Esophagus (tissue), 2 donors: ENCODE data around the gene CCDC97. TPM values are rescaled to one million over a fixed set of nuclear protein-coding genes. Genes with fewer than 3 reads are reported as not detected.
"Not testable (repeated sequence)": the region's sequence is repeated elsewhere in the genome, so short reads cannot be mapped to it uniquely, and the experiment has no call there.

Experiments used
- H3K27ac ChIP-seq, 2 donors: one replicate each; pipeline ENCODE4 v1.5.1; 2013; ENCODE audit warnings: low read depth in 2 of 2, mild to moderate bottlenecking in 2 of 2, inconsistent platforms in 1 of 2, low read length in 1 of 2, moderate library complexity in 1 of 2
- H3K27me3 ChIP-seq, 2 donors: one replicate each; pipeline ENCODE4 v1.6.1; 2013; ENCODE audit warnings: low read length in 2 of 2, control low read depth in 1 of 2, mild to moderate bottlenecking in 1 of 2; ENCODE audit not compliant: insufficient read depth in 2 of 2, control insufficient read depth in 1 of 2
- H3K36me3 ChIP-seq, 2 donors: one replicate each; pipeline ENCODE4 v1.6.1; 2013; ENCODE audit warnings: low read length in 1 of 2; ENCODE audit not compliant: control insufficient read depth in 2 of 2, insufficient read depth in 2 of 2
- H3K4me1 ChIP-seq, 2 donors: one replicate each; pipeline ENCODE4 v1.6.1; 2013; ENCODE audit warnings: low read length in 1 of 2; ENCODE audit not compliant: control insufficient read depth in 2 of 2, insufficient read depth in 2 of 2
- H3K4me3 ChIP-seq, 2 donors: one replicate each; pipeline ENCODE4 v1.5.1; 2013; ENCODE audit warnings: low read length in 2 of 2, mild to moderate bottlenecking in 2 of 2, low read depth in 1 of 2, moderate library complexity in 1 of 2
- H3K9me3 ChIP-seq, 2 donors: one replicate each; pipeline ENCODE4 v1.6.1; 2013; ENCODE audit warnings: mild to moderate bottlenecking in 2 of 2, low read depth in 1 of 2, low read length in 1 of 2, moderate library complexity in 1 of 2; ENCODE audit not compliant: control insufficient read depth in 2 of 2, insufficient read depth in 1 of 2
- WGBS, 2 donors: extraction: QIAGEN DNeasy Blood & Tissue Kit; methylation state at CpG; one replicate each; pipeline ENCODE4 v1.1.7; 2013; 5-methylcytosine and 5-hydroxymethylcytosine counted together
- polyA plus RNA-seq, 2 donors: library from polyadenylated mRNA; stranded (reverse); fragments of 200-250 nt; gene quantifications; one replicate each; pipeline ENCODE4 v1.2.3, GENCODE V29; 2013
- donor health status: healthy with polysubstance abuse.
- donor health status: Bipolar disorder and iron deficiency.

CCDC97 gene
- polyA plus RNA-seq, 2 donors, result 12.2 to 14.0 TPM

GRCh38 chr19:41330946-41331678 is 21.1 kb downstream of the CCDC97 start:
- Histone ChIP-seq H3K4me3 (no peak overlapping the region), H3K27ac (no peak overlapping the region), H3K4me1 (peaks cover 0 to 21% of the 10 kb centered on the region in 2 donors), H3K27me3 (no peaks in the 10 kb centered on the region), H3K9me3 (no peaks in the 10 kb centered on the region), H3K36me3 (peaks cover 0 to 18% of the 10 kb centered on the region in 2 donors)
- 76 to 80% methylated on average over 36 to 47 of the region's 47 CpGs for WGBS, 2 donors

GRCh38 chr19:41332000-41332399 is 22.0 kb downstream of the CCDC97 start:
- Histone ChIP-seq H3K9me3 (no peaks in the 10 kb centered on the region), H3K4me1 (peaks cover 0 to 14% of the 10 kb centered on the region in 2 donors), H3K27me3 (no peaks in the 10 kb centered on the region), H3K4me3 (no peak overlapping the region), H3K27ac (no peak overlapping the region), H3K36me3 (peaks cover 0 to 18% of the 10 kb centered on the region in 2 donors)
- 92 to 94% methylated on average over 16 of the region's 16 CpGs for WGBS, 2 donors

- Histone ChIP-seq H3K4me1 (peaks cover 0 to 11% of the 10 kb centered on the region in 2 donors), H3K36me3 (peaks cover 0 to 18% of the 10 kb centered on the region in 2 donors)
- WGBS, 2 donors, result 90 to 94% methylated on average over 5 of the region's 5 CpGs
These were observed 22.5 kb downstream of the CCDC97 start for GRCh38 chr19:41332468-41332867.

GRCh38 chr19:41334793-41335192 is 24.8 kb downstream of the CCDC97 start:
- Histone ChIP-seq H3K27ac (no peak overlapping the region), H3K27me3 (no peaks in the 10 kb centered on the region), H3K9me3 (no peaks in the 10 kb centered on the region), H3K4me1 (no peaks in the 10 kb centered on the region), H3K36me3 (peaks cover 0 to 18% of the 10 kb centered on the region in 2 donors), H3K4me3 (no peak overlapping the region)
- WGBS, 2 donors, result 73 to 81% methylated on average over 5 of the region's 5 CpGs

More at GRCh38 chr19:41332468-41332867, 22.5 kb downstream of the CCDC97 start:
- Histone ChIP-seq H3K27ac (no peak overlapping the region), H3K27me3 (no peaks in the 10 kb centered on the region), H3K9me3 (no peaks in the 10 kb centered on the region), H3K4me3 (no peak overlapping the region)

- Histone ChIP-seq H3K27me3 (no peaks in the 10 kb centered on the region), H3K36me3 (peaks cover 0 to 16% of the 10 kb centered on the region in 2 donors), H3K4me1 (no peaks in the 10 kb centered on the region), H3K4me3 (no peak overlapping the region), H3K27ac (no peak overlapping the region), H3K9me3 (no peaks in the 10 kb centered on the region)
- WGBS, 2 donors, result 86 to 90% methylated on average over 10 of the region's 10 CpGs
These were observed 25.5 kb downstream of the CCDC97 start for GRCh38 chr19:41335467-41335866.

- Histone ChIP-seq H3K27me3 (no peaks in the 10 kb centered on the region), H3K36me3 (peaks cover 7 to 28% of the 10 kb centered on the region in 2 donors), H3K27ac (no peak overlapping the region), H3K4me3 (no peak overlapping the region), H3K9me3 (no peaks in the 10 kb centered on the region), H3K4me1 (peaks cover 0 to 3% of the 10 kb centered on the region in 2 donors)
- WGBS, 2 donors, result 92 to 93% methylated on average over 5 of the region's 5 CpGs
These were observed 30.0 kb downstream of the CCDC97 start for GRCh38 chr19:41339936-41340335.

- no peak overlapping the region for H3K27ac ChIP-seq
- peaks cover 8 to 26% of the 10 kb centered on the region in 2 donors for H3K36me3 ChIP-seq
- no peaks in the 10 kb centered on the region for H3K27me3 ChIP-seq
- no peaks in the 10 kb centered on the region for H3K9me3 ChIP-seq
- H3K4me1 ChIP-seq, result peaks cover 0 to 3% of the 10 kb centered on the region in 2 donors
- no peak overlapping the region for H3K4me3 ChIP-seq
- WGBS, 2 donors, result 78 to 90% methylated on average over 20 of the region's 20 CpGs
These were observed 31.9 kb downstream of the CCDC97 start for GRCh38 chr19:41341669-41342490.

- no peaks in the 10 kb centered on the region for H3K27me3 ChIP-seq
- H3K36me3 ChIP-seq, result peaks cover 8 to 25% of the 10 kb centered on the region in 2 donors
- WGBS, 2 donors, result 97% methylated on average over 2 of the region's 2 CpGs
These were observed 34.2 kb downstream of the CCDC97 start for GRCh38 chr19:41344162-41344561.

GRCh38 chr19:41346916-41347315 is 36.9 kb downstream of the CCDC97 start:
- H3K4me3 ChIP-seq, H3K27ac ChIP-seq, H3K27me3 ChIP-seq, H3K4me1 ChIP-seq, H3K9me3 ChIP-seq: not testable (repeated sequence)
- 92 to 93% methylated on average over 9 of the region's 9 CpGs for WGBS, 2 donors
- peaks cover 8 to 18% of the 10 kb centered on the region in 2 donors for H3K36me3 ChIP-seq

More at GRCh38 chr19:41344162-41344561, 34.2 kb downstream of the CCDC97 start:
- H3K4me1 ChIP-seq, result peaks cover 0 to 3% of the 10 kb centered on the region in 2 donors
- no peaks in the 10 kb centered on the region for H3K9me3 ChIP-seq
- H3K27ac ChIP-seq, result no peak overlapping the region
- H3K4me3 ChIP-seq, result no peak overlapping the region
